ENCODE measurements around the gene OSTN. TPM values are rescaled to one million over a fixed set of nuclear protein-coding genes. Genes with fewer than 3 reads are reported as not detected.
A peak's percentile ranks its signal among the peaks of the same experiment; 100 is the strongest.

Gene OSTN
- total and polyA plus RNA-seq, 2 experiments from 2014 or later, result not detected

DNA sequence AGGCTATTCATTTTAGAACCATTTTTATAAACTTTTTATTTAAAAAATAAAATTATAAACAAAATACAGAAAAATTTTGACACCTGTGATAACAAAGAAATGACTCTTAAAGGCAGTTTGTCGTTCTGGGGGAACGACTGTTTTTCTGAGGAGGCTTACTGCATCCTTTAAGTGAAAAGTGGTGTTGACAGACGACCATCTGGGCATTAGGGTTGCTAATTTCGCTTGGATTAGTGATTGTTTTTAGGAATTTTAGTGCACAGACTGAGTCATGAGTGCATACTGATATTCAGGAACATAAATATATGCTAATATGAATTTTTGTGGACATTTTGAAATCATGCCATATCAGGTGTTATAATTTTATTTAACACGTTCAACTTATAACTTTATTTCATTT lies 28.5 kb downstream of the OSTN start (continued):
- TF ChIP-seq, protein P1, sequence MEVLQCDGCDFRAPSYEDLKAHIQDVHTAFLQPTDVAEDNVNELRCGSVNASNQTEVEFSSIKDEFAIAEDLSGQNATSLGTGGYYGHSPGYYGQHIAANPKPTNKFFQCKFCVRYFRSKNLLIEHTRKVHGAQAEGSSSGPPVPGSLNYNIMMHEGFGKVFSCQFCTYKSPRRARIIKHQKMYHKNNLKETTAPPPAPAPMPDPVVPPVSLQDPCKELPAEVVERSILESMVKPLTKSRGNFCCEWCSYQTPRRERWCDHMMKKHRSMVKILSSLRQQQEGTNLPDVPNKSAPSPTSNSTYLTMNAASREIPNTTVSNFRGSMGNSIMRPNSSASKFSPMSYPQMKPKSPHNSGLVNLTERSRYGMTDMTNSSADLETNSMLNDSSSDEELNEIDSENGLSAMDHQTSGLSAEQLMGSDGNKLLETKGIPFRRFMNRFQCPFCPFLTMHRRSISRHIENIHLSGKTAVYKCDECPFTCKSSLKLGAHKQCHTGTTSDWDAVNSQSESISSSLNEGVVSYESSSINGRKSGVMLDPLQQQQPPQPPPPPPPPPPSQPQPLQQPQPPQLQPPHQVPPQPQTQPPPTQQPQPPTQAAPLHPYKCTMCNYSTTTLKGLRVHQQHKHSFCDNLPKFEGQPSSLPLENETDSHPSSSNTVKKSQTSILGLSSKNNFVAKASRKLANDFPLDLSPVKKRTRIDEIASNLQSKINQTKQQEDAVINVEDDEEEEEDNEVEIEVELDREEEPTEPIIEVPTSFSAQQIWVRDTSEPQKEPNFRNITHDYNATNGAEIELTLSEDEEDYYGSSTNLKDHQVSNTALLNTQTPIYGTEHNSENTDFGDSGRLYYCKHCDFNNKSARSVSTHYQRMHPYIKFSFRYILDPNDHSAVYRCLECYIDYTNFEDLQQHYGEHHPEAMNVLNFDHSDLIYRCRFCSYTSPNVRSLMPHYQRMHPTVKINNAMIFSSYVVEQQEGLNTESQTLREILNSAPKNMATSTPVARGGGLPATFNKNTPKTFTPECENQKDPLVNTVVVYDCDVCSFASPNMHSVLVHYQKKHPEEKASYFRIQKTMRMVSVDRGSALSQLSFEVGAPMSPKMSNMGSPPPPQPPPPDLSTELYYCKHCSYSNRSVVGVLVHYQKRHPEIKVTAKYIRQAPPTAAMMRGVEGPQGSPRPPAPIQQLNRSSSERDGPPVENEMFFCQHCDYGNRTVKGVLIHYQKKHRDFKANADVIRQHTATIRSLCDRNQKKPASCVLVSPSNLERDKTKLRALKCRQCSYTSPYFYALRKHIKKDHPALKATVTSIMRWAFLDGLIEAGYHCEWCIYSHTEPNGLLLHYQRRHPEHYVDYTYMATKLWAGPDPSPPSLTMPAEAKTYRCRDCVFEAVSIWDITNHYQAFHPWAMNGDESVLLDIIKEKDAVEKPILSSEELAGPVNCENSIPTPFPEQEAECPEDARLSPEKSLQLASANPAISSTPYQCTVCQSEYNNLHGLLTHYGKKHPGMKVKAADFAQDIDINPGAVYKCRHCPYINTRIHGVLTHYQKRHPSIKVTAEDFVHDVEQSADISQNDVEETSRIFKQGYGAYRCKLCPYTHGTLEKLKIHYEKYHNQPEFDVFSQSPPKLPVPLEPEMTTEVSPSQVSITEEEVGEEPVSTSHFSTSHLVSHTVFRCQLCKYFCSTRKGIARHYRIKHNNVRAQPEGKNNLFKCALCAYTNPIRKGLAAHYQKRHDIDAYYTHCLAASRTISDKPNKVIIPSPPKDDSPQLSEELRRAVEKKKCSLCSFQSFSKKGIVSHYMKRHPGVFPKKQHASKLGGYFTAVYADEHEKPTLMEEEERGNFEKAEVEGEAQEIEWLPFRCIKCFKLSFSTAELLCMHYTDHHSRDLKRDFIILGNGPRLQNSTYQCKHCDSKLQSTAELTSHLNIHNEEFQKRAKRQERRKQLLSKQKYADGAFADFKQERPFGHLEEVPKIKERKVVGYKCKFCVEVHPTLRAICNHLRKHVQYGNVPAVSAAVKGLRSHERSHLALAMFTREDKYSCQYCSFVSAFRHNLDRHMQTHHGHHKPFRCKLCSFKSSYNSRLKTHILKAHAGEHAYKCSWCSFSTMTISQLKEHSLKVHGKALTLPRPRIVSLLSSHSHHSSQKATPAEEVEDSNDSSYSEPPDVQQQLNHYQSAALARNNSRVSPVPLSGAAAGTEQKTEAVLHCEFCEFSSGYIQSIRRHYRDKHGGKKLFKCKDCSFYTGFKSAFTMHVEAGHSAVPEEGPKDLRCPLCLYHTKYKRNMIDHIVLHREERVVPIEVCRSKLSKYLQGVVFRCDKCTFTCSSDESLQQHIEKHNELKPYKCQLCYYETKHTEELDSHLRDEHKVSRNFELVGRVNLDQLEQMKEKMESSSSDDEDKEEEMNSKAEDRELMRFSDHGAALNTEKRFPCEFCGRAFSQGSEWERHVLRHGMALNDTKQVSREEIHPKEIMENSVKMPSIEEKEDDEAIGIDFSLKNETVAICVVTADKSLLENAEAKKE (CRISPR knock-in tag; IDR thresholded peaks at IDR 0.05), result no peak
- TF ChIP-seq CREB1 (CRISPR knock-in tag; IDR thresholded peaks at IDR 0.05; ENCODE audit: low read depth) (no peak), JUNB (IDR thresholded peaks at IDR 0.05; ENCODE audit: unreplicated experiment) (no peak)

DNA sequence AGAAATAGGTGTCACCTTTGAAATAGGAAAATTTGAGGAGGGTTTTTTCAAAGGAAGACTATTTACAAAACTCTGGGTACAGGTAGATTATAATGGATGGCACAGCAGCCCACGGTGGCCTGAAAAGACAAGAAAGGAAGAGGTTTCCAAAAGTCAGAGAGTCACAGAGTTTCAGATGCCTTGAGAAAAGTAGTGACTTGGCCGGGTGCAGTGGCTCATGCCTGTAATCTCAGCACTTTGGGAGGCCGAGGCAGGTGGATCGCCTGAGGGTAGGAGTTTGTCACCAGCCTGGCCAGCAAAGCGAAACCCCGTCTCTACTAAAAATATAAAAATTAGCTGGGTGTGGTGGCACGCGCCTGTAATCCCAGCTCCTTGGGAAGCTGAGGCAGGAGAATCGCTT lies 35.2 kb downstream of the OSTN start:
- H3K27ac Mint-ChIP-seq, result no peak overlapping the region
- ATAC-seq, result no peak
- peaks cover 36% of the 10 kb centered on the region for H3K4me1 Mint-ChIP-seq
- TF ChIP-seq JUNB (IDR thresholded peaks at IDR 0.05; ENCODE audit: unreplicated experiment) (no peak), EZH2phosphoT487 (IDR thresholded peaks at IDR 0.05; ENCODE audit: unreplicated experiment) (no peak), EZH2 (IDR thresholded peaks at IDR 0.05; ENCODE audit: low read depth, unreplicated experiment) (no peak), POLR2AphosphoS5 (IDR thresholded peaks at IDR 0.05; ENCODE audit: low read depth) (no peak)
- TF ChIP-seq, protein P2, sequence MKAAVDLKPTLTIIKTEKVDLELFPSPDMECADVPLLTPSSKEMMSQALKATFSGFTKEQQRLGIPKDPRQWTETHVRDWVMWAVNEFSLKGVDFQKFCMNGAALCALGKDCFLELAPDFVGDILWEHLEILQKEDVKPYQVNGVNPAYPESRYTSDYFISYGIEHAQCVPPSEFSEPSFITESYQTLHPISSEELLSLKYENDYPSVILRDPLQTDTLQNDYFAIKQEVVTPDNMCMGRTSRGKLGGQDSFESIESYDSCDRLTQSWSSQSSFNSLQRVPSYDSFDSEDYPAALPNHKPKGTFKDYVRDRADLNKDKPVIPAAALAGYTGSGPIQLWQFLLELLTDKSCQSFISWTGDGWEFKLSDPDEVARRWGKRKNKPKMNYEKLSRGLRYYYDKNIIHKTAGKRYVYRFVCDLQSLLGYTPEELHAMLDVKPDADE (IDR thresholded peaks at IDR 0.05), result no peak
- TF ChIP-seq, protein P3, sequence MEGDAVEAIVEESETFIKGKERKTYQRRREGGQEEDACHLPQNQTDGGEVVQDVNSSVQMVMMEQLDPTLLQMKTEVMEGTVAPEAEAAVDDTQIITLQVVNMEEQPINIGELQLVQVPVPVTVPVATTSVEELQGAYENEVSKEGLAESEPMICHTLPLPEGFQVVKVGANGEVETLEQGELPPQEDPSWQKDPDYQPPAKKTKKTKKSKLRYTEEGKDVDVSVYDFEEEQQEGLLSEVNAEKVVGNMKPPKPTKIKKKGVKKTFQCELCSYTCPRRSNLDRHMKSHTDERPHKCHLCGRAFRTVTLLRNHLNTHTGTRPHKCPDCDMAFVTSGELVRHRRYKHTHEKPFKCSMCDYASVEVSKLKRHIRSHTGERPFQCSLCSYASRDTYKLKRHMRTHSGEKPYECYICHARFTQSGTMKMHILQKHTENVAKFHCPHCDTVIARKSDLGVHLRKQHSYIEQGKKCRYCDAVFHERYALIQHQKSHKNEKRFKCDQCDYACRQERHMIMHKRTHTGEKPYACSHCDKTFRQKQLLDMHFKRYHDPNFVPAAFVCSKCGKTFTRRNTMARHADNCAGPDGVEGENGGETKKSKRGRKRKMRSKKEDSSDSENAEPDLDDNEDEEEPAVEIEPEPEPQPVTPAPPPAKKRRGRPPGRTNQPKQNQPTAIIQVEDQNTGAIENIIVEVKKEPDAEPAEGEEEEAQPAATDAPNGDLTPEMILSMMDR (conservative IDR thresholded peaks at IDR 0.05; ENCODE audit: low read depth in 2 of 2), result no peak

More for the DNA sequence above, 35.2 kb downstream of the OSTN start:
- no peak overlapping the region for H3K4me2 ChIP-seq
- no peak overlapping the region for H3K4me3 ChIP-seq
- no peaks in the 10 kb centered on the region for H3K36me3 Mint-ChIP-seq (ENCODE audit: low read depth)
- H3K27me3 ChIP-seq (ENCODE audit: insufficient read depth), result no peaks in the 10 kb centered on the region
- H3K79me2 ChIP-seq (replicated peaks; ENCODE audit: insufficient read depth), result no peaks in the 10 kb centered on the region
- 0 out of 2 replicates have a peak overlapping the region, but pooled peaks have one; percentile 14 for H2AFZ ChIP-seq
- no peak overlapping the region for H3K27ac ChIP-seq (ENCODE audit: low read depth)
- H3K4me1 ChIP-seq (ENCODE audit: insufficient read depth), result peaks cover 44% of the 10 kb centered on the region
- H3K4me3 Mint-ChIP-seq, result no peak overlapping the region
- no peaks in the 10 kb centered on the region for H3K9me3 Mint-ChIP-seq
- H4K20me1 ChIP-seq (replicated peaks; ENCODE audit: insufficient read depth), result no peaks in the 10 kb centered on the region
- H3K36me3 ChIP-seq (ENCODE audit: insufficient read depth), result no peaks in the 10 kb centered on the region
- H3F3A ChIP-seq (replicated peaks; ENCODE audit: low read depth), result no peaks in the 10 kb centered on the region; the same call in 1 of the 2 replicates
- H3K27me3 Mint-ChIP-seq (ENCODE audit: insufficient read depth, low read depth, poor library complexity), result no peaks in the 10 kb centered on the region
- no peak for DNase-seq (ENCODE audit: low spot score)
- no peaks in the 10 kb centered on the region; the same call in 1 of the 2 replicates for H3K9me2 ChIP-seq (ENCODE audit: insufficient read depth)

Data from GM23338 (cell line).